Right atrium auricular region (tissue), 2 donors: ENCODE data around the gene PCID2. TPM values are rescaled to one million over a fixed set of nuclear protein-coding genes. Genes with fewer than 3 reads are reported as not detected.

Experiments used
- DNase-seq: peaks from one replicate; pipeline ENCODE4 v3.0.0-alpha.2; 2019; ENCODE audit warnings: low spot score
- H3K27ac ChIP-seq, 2 donors: fragments of 200-600 bp; sonication (generic); 1 replicate in 1 of 2; 2 replicates in 1 of 2; pipeline ENCODE4 v1.5.1; 2016 to 2019
- H3K27me3 ChIP-seq, 2 donors: fragments of 200-600 bp; sonication (generic); one replicate each; pipeline versions ENCODE4 v1.5.1 to v1.6.0; 2017 to 2019
- H3K36me3 ChIP-seq: fragments of 200-600 bp; sonication (generic); one replicate; pipeline ENCODE4 v1.5.1; 2016
- H3K4me1 ChIP-seq, 2 donors: fragments of 200-600 bp; sonication (generic); one replicate each; pipeline versions ENCODE4 v1.5.1 to v1.6.0; 2017 to 2019
- H3K4me3 ChIP-seq, 2 donors: fragments of 200-600 bp; sonication (generic); 1 replicate in 1 of 2; 2 replicates in 1 of 2; pipeline ENCODE4 v1.5.1; 2017 to 2019; ENCODE audit warnings: mild to moderate bottlenecking in 1 of 2, moderate library complexity in 1 of 2
- H3K9me3 ChIP-seq, 2 donors: fragments of 200-600 bp; sonication (generic); one replicate each; pipeline ENCODE4 v1.5.1; 2019
- total RNA-seq, 2 donors: library from RNA; depleted of rRNA; stranded (reverse); fragments of >200 nt; gene quantifications; one replicate each; pipeline ENCODE4 v1.1.0, GENCODE V29; 2016
- TF ChIP-seq, protein P1 (sequence below), 2 donors: fragments of 200-600 bp; sonication (generic); IDR thresholded peaks; one replicate each; pipeline ENCODE4 v1.5.1; 2019; ENCODE audit warnings: antibody characterized with exemption in 2 of 2

The PCID2 gene
- total RNA-seq, 2 donors from 2014 or later, result 34.8 to 44.4 TPM

DNA sequence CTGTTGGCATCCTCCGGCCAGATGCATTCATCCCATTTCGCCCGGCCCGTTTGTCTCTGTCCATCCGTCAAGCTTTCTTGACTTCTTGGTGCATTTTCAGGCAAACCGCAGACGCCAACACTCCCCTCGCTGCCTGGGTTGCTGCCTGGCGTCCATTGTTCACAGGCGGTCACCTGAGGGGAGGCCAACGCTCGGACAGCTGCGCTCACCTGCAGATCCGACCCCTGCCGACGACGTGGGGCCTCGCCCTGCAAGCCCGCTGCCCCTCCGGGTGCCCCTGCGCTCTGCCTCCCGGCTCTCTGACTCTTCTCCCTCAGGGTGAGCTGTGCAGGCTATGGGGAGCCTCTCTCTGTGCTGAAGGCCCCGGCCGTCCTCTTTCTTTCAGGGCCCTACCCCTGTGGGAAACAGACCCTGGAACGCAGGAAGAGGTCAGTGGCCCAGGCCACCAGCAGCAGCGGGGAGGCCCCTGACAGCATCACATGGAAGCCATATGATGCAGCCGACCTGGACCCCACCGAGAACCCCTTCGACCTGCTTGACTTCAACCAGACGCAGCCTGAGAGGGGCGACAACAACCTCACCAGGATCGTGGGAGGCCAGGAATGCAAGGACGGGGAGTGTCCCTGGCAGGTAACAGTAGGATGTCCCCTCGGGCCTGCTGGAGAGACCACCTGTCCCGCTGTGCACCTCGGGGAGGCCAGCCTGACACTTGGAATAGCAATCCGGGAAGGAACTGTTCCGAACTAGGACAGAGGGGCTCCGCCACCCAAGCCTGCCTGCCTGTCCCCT is 64.8 kb downstream of the PCID2 start:
- TF ChIP-seq, protein P1, sequence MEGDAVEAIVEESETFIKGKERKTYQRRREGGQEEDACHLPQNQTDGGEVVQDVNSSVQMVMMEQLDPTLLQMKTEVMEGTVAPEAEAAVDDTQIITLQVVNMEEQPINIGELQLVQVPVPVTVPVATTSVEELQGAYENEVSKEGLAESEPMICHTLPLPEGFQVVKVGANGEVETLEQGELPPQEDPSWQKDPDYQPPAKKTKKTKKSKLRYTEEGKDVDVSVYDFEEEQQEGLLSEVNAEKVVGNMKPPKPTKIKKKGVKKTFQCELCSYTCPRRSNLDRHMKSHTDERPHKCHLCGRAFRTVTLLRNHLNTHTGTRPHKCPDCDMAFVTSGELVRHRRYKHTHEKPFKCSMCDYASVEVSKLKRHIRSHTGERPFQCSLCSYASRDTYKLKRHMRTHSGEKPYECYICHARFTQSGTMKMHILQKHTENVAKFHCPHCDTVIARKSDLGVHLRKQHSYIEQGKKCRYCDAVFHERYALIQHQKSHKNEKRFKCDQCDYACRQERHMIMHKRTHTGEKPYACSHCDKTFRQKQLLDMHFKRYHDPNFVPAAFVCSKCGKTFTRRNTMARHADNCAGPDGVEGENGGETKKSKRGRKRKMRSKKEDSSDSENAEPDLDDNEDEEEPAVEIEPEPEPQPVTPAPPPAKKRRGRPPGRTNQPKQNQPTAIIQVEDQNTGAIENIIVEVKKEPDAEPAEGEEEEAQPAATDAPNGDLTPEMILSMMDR (IDR thresholded peaks at IDR 0.05), result no peak
- Histone ChIP-seq H3K36me3 (no peaks in the 10 kb centered on the region), H3K27ac (no peak overlapping the region), H3K4me3 (no peak overlapping the region), H3K9me3 (no peaks in the 10 kb centered on the region), H3K27me3 (no peaks in the 10 kb centered on the region), H3K4me1 (no peaks in the 10 kb centered on the region)
- DNase-seq, result no peak

DNA sequence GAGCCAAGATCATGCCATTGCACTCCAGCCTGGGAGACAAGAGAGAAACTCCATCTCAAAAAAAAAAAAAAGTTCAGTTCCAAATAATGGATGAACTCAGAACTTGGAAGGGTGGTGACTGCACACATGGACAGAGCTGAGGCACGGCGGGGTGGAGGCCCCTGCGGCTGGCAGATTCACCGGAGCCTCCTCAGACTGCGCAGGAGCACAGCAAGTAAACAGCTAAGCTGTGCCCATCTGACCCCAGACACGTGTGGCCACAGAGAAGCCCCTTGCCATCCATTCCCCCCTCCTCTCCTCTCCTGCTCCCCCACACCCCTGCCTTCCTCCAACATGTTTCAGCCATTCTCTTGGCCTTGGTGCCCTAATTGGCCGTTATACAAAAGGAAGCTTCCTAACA is 65.6 kb downstream of the PCID2 start:
- no peak overlapping the region for H3K4me3 ChIP-seq
- H3K36me3 ChIP-seq, result no peaks in the 10 kb centered on the region
- no peaks in the 10 kb centered on the region for H3K4me1 ChIP-seq
- no peaks in the 10 kb centered on the region for H3K9me3 ChIP-seq
- DNase-seq, result no peak
- H3K27me3 ChIP-seq, result no peaks in the 10 kb centered on the region
- TF ChIP-seq, protein P1 (IDR thresholded peaks at IDR 0.05), result no peak
- H3K27ac ChIP-seq, result no peak overlapping the region

DNA sequence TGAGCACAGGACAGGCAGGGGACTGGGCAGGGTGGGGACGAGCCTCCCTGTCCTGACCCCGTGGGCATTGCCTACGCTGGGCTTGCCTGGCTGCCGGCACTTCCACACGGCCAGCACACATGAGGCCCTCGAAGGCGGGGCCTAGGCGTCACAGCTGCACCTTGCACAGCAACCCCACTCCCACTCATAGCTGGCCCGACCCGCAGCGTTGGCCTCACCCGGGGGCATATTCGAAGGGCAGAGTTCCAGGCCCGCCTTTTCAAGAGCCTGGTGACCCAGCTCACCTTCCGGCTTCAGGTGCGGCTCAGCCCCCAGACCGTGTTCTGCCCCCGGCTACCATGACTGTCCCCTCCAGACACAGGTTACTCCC is 66.9 kb downstream of the PCID2 start:
- Histone ChIP-seq H3K36me3 (no peaks in the 10 kb centered on the region), H3K27ac (no peak overlapping the region), H3K27me3 (no peaks in the 10 kb centered on the region), H3K9me3 (no peaks in the 10 kb centered on the region), H3K4me3 (no peak overlapping the region), H3K4me1 (no peaks in the 10 kb centered on the region)
- TF ChIP-seq, protein P1 (IDR thresholded peaks at IDR 0.05), result no peak
- no peak for DNase-seq

DNA sequence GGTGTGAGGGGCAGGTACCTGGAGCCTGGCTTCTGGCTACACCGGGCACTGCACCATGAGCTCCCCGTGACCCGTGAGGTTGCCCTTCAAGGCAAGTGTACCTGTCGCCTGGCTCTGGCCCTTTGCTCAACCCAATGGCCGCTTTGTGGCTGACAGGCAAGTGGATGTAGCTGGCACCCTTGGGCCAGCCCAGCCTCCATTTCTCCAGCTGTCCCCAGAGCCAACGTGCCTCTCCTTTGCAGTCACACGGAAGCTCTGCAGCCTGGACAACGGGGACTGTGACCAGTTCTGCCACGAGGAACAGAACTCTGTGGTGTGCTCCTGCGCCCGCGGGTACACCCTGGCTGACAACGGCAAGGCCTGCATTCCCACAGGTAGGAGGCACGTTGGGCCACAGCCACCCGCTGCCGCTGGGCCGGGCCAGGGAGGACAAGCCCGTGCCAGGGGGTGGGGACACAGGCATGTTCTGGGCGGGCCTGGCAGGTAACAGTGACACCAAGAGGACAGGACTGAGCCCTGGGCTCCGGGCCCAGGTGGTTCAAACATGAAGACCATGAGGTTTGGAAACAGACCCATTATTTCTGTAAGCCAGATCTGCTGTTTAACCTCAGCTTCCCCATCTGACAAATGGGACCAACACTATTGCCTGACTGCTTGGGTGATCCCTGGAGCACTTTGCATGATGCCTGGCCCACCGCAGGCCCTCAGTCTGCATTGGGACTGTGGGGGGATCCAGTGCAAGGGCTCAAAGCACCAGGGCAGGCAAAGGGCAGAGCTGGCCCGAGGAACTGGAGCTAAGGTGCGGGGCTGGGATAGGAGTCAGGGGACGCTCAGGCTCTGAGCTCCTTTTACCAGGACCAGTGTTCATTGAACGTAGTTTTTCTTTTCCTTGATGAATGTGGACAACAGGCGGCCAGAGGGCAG is 67.5 kb downstream of the PCID2 start:
- Histone ChIP-seq H3K9me3 (no peaks in the 10 kb centered on the region), H3K36me3 (no peaks in the 10 kb centered on the region), H3K27me3 (no peaks in the 10 kb centered on the region), H3K4me1 (no peaks in the 10 kb centered on the region), H3K4me3 (no peak overlapping the region), H3K27ac (no peak overlapping the region)
- no peak for DNase-seq
- TF ChIP-seq, protein P1 (IDR thresholded peaks at IDR 0.05), result no peak

DNA sequence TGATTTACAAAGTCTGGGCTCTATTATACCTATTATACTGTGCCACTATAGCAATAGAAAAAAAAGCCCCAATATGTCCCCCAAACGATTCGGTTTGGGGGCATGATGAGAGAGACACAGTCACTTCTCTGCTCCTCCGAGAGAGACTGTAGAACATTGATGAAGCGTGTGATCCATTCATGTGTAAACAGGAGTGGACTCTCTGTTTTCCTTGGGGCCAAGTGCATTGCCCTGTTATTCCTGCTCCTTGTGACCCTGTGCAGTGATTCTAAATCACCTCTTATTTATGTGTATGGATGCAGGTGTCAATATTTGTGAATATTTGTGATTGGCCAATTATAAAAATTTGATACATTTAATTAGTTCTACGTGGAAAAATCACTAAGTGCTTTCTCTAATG is 68.9 kb downstream of the PCID2 start:
- no peaks in the 10 kb centered on the region for H3K4me1 ChIP-seq
- no peak overlapping the region for H3K4me3 ChIP-seq
- DNase-seq, result no peak
- no peak overlapping the region for H3K27ac ChIP-seq
- H3K9me3 ChIP-seq, result no peaks in the 10 kb centered on the region
- TF ChIP-seq, protein P1 (IDR thresholded peaks at IDR 0.05), result no peak
- no peaks in the 10 kb centered on the region for H3K36me3 ChIP-seq
- no peaks in the 10 kb centered on the region for H3K27me3 ChIP-seq
